ENCODE data around the gene CASTOR2.
"Not testable (repeated sequence)": the region's sequence is repeated elsewhere in the genome, so short reads cannot be mapped to it uniquely, and the experiment has no call there.

The CASTOR2 gene

GRCh38 chr7:74964511-74965119 is at the start of gene CASTOR2:
CASTOR2 (plus strand) TSS chr7:74964705; CDS start chr7:74964986, 281 bp downstream.
- peak; percentile 34 to 52 for DNase-seq (ENCODE audit: low read depth in 2 of 2, low spot score in 1 of 2)

- not testable (repeated sequence) for DNase-seq (ENCODE audit: low read depth in 2 of 2, low spot score in 1 of 2)
Observed at GRCh38 chr7:74922321-74922890, 42.1 kb upstream of the CASTOR2 start.

- DNase-seq (ENCODE audit: low read depth in 2 of 2, low spot score in 1 of 2), result not testable (repeated sequence)
Observed at GRCh38 chr7:74923644-74924043, 40.9 kb upstream of the CASTOR2 start.

GRCh38 chr7:74926968-74927367 is 37.5 kb upstream of the CASTOR2 start:
- not testable (repeated sequence) for DNase-seq (ENCODE audit: low read depth in 2 of 2, low spot score in 1 of 2)

- not testable (repeated sequence) for DNase-seq (ENCODE audit: low read depth in 2 of 2, low spot score in 1 of 2)
Observed at GRCh38 chr7:74931563-74932328, 32.8 kb upstream of the CASTOR2 start.

GRCh38 chr7:74939429-74939828 is 25.1 kb upstream of the CASTOR2 start:
- not testable (repeated sequence) for DNase-seq (ENCODE audit: low read depth in 2 of 2, low spot score in 1 of 2)

GRCh38 chr7:74941302-74942069 is 23.0 kb upstream of the CASTOR2 start:
- not testable (repeated sequence) for DNase-seq (ENCODE audit: low read depth in 2 of 2, low spot score in 1 of 2)

GRCh38 chr7:74943923-74944322 is 20.6 kb upstream of the CASTOR2 start:
- DNase-seq (ENCODE audit: low read depth in 2 of 2, low spot score in 1 of 2), result not testable (repeated sequence)

- DNase-seq (ENCODE audit: low read depth in 2 of 2, low spot score in 1 of 2), result not testable (repeated sequence)
Observed at GRCh38 chr7:74947741-74948140, 16.8 kb upstream of the CASTOR2 start.

GRCh38 chr7:74953774-74954173 is 10.7 kb upstream of the CASTOR2 start:
- not testable (repeated sequence) for DNase-seq (ENCODE audit: low read depth in 2 of 2, low spot score in 1 of 2)

- DNase-seq (ENCODE audit: low read depth in 2 of 2, low spot score in 1 of 2), result not testable (repeated sequence)
Observed at GRCh38 chr7:74958328-74958727, 6.2 kb upstream of the CASTOR2 start.

- not testable (repeated sequence) for DNase-seq (ENCODE audit: low read depth in 2 of 2, low spot score in 1 of 2)
Observed at GRCh38 chr7:74963704-74964510, 598 bp upstream of the CASTOR2 start.

- not testable (repeated sequence) for DNase-seq (ENCODE audit: low read depth in 2 of 2, low spot score in 1 of 2)
Observed at GRCh38 chr7:74966208-74966854, 1.8 kb downstream of the CASTOR2 start.

GRCh38 chr7:74966909-74967308 is 2.4 kb downstream of the CASTOR2 start:
- DNase-seq (ENCODE audit: low read depth in 2 of 2, low spot score in 1 of 2), result not testable (repeated sequence)

- not testable (repeated sequence) for DNase-seq (ENCODE audit: low read depth in 2 of 2, low spot score in 1 of 2)
Observed at GRCh38 chr7:74971431-74971830, 6.9 kb downstream of the CASTOR2 start.

- DNase-seq (ENCODE audit: low read depth in 2 of 2, low spot score in 1 of 2), result not testable (repeated sequence)
Observed at GRCh38 chr7:74972377-74972776, 7.9 kb downstream of the CASTOR2 start.

- not testable (repeated sequence) for DNase-seq (ENCODE audit: low read depth in 2 of 2, low spot score in 1 of 2)
Observed at GRCh38 chr7:74975959-74976358, 11.5 kb downstream of the CASTOR2 start.

GRCh38 chr7:74977523-74977922 is 13.0 kb downstream of the CASTOR2 start:
- DNase-seq (ENCODE audit: low read depth in 2 of 2, low spot score in 1 of 2), result not testable (repeated sequence)

GRCh38 chr7:74988436-74988835 is 23.9 kb downstream of the CASTOR2 start:
- not testable (repeated sequence) for DNase-seq (ENCODE audit: low read depth in 2 of 2, low spot score in 1 of 2)

GRCh38 chr7:74993121-74993520 is 28.6 kb downstream of the CASTOR2 start:
- DNase-seq (ENCODE audit: low read depth in 2 of 2, low spot score in 1 of 2), result no peak
